ENCODE measurements around the gene CSNK2A1.

Gene CSNK2A1

GRCh38 chr20:427849-428657, 115.5 kb downstream of the CSNK2A1 start:
- no peak for DNase-seq
- in situ Hi-C loops (cut with HindIII; ENCODE audit: low pct_ligation_motif_present, low pct_unique_long_range_greater_than_20kb, low sequenced_read_pairs): no loop called here

DNA sequence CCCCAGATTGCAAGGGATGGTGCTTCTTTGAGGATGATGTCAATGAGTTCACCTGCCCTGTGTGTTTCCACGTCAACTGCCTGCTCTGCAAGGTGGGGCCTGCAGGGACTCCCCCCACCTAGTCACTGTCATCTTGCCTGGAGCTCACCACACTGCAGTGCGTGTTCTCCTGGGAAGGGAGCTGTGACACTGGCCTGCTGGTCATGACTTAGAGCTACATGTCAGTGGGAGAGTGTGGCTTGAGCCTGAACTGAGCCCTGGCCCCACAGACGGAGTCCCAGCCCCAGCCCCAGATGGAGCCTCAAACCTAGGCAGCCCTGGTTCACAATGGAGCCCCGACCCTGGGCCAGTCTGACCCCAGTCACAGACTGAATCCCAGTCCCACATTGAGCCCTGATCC, 116.2 kb downstream of the CSNK2A1 start:
- in situ Hi-C loops (cut with HindIII; ENCODE audit: low pct_ligation_motif_present, low pct_unique_long_range_greater_than_20kb, low sequenced_read_pairs): no loop called here
- DNase-seq: no peak

DNA sequence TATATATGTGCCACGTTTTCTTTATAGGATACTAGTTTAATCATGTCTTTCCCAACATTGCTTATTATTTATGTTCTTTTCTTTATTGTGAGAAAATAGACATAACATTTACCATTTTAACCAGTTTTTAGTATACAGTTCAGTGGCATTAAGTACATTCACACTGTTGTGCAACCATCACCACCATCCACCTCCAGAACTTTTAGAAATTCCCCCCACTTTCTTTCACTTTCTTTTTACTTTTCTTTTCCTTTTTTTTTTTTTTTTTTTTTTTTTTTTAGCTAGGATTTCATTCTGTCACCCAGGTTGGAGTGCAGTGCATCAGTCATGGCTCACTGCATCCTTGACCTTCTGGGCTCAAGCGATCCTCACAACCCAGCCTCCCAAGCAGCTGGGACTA, 117.0 kb downstream of the CSNK2A1 start:
- in situ Hi-C loops (cut with HindIII; ENCODE audit: low pct_ligation_motif_present, low pct_unique_long_range_greater_than_20kb, low sequenced_read_pairs): no loop called here
- DNase-seq: no peak
